NOMO-1 treated with dmso at 0.1 percent for 144 hours (cell line): ENCODE data around the gene ABCA3.
"Not testable (repeated sequence)": the region's sequence is repeated elsewhere in the genome, so short reads cannot be mapped to it uniquely, and the experiment has no call there.

Experiments used
- DNase-seq: peaks from one replicate; lab custom pipeline; 2025; ENCODE audit not compliant: unreplicated experiment; lab: John Stamatoyannopoulos, UW

The ABCA3 gene

DNA sequence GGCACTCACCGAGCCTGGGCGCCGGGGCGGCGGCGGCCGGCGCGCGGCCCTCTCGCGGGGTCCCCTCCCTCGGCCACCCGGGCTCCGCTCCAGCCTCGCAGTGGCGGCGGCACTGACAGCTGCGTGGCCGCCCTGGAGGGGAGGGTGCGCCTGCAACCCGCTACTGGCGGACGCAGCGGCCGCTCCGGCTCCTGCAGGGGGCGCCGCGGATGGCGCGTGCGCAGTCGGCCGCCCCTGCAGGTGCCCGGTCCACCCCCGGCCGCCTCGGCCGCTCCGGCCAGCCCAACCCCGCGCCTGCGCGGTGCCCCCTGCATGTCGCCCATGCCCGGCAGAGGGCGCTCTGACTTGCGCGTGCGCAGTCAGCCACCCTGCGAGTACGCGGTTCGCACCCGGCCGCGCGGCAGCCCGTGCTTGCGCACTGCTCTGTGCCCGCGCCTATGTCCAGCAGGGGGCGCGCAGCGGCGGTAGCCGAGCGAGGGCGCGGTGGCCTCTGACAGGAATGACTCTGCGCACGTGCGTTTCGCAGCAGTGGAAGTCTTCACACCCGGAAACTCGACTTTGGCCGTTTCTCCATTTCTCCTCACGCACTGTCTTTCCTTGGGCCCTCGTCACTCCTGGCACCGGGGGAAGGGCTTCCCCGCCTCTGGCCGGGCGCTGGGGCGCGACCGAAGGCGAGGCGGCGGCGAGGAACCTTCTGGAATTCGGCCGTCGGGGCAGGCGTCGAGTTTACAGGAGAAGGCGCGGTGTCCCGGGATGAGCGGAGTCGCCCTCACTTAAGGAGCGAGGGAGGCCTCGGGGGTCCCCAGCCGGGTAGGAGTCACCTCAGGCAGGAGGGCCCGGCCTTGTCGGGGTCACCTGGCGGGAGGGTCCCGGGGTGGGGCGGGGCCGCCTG is at the start of gene ABCA3:
Gene ABCA3 (minus strand): TSS at position 165 of the 892 bp plus-strand sequence. CDS start 14,262 bp downstream, outside the sequence.
- peak; percentile 88 for DNase-seq

DNA sequence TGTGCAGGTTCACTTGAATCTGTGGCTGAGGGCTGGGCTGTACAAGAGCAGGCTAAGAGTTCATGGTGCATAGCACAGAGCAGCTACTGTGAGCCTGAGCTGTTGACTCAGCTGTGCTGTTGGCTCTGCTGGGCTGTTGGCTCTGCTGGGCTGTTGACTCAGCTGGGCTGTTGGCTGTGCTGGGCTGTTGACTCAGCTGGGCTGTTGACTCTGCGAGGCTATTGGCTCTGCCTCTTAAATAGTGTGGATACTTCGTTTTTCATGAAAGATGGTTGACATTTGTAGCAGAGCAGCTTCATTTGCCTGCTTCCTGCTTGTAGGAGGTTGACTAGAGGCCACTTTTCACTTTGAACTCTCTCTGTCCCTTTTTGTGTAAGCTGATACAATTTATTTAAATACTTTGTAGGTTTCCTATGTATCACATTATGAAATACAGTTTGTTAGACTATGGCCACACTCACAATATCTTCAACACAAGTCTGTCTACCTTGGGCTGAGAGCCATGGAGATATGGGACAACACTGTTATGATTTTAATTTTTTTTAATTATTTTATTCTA is 48.4 kb upstream of the ABCA3 start:
- no peak for DNase-seq

DNA sequence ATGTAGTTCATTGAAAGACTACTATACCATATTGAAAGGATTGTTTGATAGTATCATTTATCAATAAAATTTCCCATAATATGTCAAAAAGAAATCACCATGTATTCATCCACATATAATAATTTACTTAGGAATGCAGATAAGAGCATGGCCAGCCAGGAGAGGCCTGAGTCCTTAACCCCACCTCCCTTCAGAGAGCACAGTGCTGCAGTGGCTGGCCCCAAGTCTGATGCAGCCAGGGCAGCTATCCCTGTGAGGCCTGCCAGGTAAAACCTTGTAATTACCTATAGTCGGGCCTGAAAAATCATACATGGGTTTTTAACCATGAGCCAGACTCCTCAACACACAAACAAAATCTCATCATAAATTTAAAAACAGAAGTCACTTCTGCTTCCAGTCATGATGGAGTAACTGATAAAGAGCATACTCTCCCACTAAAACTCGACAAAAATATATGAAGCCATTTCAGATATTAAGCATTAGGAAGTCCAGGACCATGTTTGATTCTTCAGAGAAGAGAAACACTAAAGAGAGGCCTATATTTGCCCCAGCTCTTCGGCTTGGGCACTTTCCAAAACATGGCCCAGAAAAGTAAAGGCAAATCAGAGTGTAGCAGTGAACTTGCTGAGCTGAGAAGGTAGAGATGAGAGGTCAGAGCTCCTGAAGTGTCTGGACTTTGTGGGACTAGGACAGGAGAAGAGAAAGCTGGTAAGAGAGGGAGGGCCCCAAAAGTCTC is 47.8 kb upstream of the ABCA3 start:
- DNase-seq, result no peak

DNA sequence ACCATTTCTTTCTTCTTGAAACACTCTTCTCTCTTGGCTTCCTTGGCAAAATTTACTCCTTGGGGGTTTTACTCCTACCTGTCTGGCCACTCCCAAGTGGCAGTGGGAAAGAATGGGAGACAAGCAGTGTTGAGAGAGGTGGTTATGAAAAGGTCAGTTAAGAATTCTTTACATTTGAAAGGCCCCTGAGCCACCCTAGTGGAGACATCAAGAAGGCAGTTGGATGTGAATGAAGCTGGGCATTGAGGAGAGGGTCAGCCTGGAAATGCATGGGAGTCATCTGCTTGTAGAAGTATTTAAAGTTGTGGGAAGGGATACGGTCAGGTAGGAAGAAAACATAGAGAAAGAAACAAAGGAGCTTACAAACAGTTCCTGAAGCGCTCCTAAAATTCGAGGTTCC is 46.5 kb upstream of the ABCA3 start:
- DNase-seq, result no peak

DNA sequence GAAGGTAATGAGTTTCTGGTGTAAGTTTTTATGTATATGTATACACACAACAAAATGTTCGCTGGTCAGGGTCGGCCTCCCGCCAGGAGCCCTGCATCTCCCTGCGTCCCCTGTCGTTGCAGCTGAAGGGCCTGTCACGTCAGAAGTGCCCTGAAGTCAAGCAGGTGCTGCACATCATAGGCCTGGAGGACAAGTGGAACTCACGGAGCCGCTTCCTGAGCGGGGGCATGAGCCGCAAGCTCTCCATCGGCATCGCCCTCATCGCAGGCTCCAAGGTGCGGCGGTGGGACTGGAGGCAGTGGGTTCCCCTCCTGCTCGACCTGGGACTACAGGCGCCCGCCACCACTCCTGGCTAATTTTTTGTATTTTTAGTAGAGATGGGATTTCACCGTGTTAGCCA is 45.5 kb upstream of the ABCA3 start:
- not testable (repeated sequence) for DNase-seq

DNA sequence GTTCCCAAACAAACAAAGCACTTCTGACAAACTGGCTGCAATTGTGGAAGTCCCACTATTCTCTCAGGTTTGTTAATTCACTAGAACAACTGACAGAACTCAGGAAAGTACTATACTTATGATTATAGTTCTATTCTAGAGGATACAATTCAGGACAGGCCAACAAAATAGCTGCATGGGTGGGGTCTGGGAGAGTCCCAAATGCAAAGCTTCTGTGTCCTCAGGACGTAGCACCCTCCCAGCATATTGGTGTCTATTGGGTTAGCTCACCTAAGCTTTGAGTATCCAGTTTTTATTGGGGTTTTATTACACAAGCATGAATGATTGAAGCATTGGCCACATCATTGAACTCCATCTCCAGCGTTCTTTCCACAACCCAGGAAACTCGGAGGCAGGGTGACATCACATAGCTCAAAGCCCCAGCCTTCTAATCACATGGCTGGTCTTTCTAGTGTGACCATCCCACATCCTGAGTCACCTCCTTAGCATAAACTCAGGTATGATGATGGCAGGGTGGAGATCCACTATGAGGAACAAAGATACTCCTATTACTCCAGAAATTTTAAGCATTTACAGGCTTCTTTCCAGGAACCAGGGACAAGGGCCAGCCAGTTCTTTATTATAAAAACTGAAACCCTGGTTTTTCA is 44.8 kb upstream of the ABCA3 start:
- DNase-seq, result no peak

DNA sequence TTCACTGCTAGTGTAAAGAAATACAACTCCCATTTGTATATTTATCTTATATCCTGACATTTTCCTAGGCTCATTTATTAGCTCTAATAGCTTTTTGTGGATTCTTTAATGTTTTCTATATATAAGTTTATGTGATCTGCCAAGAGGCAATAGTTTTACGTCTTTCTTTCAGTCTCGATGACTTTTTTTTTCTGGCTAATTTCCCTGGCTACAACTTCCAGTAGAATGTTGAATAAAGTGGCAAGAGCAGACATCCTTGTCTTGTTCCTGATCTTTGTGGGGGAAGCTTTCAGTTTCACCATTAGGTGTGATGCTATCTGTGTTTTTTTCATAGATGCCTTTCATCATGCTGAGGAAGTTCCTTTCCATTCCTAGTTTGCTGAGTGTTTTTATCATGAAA is 43.9 kb upstream of the ABCA3 start:
- no peak for DNase-seq

DNA sequence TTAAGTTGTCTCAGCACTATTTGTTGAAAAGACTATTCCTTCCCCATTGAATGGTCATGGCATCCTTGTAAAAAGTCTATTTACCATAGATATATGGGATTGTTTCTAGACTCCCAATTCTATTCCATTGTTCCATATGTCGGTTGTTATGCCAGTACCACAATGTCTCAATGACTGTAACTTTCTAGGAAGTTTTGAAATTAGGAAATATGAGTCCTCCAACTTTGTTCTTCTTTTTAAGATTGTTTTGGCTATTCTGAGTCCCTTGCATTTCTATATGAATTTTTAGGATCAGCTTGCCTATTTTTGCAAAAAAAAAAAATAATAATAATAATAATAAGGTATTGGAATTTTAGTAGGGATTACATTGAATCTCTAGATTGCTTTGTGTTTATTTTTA is 43.0 kb upstream of the ABCA3 start:
- no peak for DNase-seq

DNA sequence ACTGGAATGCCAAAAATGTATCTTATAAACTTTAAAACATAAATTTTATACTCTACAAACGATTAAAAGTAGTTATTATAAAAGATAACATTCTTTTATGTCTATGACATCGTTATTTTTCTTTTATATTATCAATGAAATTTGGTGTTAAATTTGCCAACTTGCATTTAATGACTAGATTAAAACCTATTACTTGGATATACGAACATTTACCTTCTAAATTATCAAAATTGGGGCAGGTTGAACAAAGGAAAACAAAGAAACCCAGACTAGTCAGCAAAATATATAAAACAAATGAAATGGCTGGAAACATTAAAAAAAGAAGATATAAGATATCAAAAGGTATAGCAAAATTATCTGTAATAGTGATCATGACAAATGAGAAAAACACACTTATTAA is 34.1 kb upstream of the ABCA3 start:
- no peak for DNase-seq

DNA sequence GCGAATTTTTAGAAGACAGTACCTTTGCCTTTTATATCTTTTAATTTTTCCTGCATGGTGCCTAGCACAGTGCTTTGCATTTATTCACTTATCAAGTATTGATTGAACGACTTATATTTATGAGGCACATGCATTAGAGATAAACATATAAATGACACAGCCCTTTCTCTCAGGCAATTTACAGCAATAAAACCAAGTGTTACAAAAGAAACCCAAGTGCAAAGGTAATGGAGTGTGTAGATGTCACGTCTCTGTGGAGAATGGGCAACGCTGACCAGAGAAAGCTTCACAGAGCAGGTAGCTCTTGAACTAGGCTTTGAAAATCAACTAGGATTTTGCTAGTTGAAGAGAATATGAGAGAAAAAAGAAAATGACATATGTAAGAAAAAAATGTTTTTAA is 32.6 kb upstream of the ABCA3 start:
- DNase-seq, result no peak

DNA sequence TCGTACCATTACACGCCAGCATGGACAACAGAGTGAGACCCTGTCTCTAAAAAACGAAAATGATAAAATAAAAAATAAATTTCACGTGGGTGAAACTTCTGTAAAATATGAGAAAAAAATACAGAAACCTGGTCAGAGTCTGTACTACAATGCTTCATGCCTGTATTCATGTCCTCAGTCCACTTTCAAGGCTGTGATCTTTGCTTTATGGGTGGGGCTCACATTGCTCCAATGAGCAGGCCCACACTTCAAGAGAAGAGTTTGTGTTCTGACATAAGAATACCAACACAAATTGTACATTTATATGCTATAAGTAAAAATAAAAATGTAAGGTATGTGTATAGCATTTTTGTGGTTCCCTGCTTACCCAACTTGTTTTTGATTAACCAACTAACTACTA is 32.2 kb upstream of the ABCA3 start:
- DNase-seq, result no peak

DNA sequence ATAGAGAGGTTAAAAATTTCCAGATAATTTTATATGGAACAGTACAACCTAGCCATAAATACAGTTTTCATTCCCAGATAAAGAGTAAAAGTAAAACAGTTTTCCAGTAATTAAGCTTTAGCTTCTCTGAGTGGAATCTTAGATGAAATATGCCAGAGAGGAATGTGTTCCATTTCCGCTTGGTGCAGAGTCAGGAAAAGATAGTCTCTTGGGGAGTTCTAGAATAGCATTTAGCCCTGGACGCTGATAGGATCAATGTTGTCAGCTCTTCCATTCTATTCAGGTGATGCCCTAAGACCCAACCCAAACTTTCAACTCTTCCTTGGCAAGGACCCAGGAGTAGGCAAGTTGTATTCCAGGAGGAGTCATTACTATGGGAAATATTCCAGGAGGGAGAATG is 30.9 kb upstream of the ABCA3 start:
- no peak for DNase-seq

DNA sequence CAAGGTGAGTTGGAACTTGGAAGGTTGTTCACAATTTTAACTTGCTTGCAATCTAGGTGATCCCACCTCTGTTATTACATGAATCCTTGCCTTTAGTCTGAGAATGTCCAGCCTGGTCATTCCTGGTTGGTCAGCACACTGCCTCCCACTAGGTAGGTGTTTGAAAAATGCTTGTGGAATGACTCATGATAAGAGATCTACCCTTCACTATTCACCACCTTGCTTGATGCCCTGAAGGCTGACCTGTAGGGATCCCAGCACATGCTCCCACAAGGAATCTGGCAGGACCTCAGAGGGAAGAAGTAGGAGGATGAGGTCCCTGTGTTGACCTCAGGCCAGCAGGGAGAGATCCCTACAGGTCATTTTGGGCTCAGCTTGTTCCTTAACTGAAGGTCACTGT is 30.2 kb upstream of the ABCA3 start:
- DNase-seq, result no peak

DNA sequence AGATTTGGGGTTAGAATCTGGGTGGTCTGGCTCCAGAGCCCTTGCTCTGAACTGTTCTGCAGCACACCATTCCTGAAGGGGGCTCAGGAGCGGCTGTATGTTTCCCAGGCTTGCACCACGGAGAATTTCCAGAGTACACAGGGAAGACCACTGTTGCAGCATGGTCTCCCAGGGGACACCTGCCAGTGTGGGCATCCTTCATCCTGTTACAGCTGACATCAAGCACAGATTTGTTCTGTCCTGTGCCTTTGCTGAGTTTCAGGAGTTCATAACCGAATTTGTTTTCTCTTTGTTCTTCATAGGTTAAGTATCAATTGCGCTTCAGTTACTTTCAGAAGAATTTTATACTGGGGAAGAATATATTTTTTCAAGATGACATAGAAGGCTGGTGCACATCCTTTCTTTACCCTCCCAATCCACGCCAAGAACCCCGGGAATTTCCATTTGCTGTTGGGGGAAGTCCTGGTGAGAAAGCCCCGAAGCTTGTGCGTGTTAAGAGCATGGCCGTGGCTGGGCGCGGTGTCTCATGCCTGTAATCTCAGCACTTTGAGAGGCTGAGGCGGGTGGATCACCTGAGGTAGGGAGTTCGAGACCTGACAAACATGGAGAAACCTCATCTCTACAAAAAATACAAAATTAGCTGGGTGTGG is 26.3 kb upstream of the ABCA3 start:
- no peak for DNase-seq

DNA sequence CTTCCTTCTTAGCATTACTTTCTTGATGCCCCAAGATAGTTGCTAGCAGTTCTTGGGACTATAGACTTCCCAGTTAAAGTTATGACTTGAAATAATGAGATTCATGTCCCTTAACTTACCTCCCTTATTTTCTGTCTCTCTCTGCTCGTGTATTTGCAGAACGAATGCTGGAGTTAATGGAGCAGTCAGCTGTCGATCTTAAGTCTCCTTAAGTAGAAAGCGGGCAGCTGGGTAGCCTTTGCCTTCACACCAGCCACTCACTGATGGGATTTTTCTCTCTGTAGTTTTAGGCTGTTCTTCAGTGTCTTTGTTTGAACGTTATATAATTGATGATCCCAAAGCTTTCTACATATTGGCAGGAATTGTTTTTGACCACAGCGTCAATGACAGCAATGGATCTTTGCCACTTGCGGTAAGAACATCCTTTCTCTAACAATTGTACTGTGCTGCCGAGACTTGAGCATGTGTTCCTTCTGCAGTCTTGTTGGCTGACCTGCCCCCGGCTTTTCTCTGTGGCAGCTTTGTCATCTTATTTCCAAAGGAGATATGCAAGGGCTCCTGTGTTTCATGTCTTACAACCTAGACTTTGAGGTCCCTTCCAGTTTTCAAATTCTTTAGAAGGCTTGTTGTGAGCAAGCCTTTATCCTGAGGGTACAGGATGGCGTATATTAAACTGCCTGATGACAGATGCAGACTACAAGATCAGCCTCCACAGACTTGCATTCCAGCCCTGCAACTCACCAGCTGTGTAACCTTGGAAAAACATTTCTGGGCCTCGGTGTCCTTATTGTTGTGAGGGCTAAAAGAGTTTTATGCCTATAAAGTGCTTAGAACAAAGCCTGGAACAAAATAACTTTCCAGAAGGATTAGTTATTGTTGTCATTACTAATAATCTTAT is 25.1 kb upstream of the ABCA3 start:
- DNase-seq, result no peak

DNA sequence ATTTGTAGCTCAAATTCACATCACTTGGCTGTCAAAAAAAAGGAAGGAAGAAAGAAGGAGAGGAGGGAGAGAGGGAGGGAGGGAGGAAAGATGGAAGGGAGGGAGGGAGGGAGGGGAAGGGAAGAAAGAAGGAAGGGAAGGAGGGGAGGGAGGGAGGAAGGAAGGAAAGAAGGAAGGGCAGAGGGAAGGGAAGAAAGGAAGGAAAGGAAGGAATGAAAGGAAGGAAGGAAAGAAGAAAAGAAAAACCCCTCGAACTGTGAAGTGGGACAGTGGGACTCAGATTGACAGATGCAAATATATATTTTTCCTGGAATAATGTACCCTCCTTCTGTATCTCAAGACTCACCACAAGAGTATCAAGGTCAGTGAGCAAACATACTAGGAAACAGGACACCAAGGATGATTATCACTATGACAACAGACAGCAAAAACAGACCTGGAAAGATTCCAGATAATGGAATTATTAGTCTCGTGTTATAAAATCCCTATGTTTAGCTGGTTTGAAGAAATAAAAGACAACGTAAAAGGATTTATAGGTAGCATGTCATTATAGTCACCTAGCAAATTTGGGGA is 24.2 kb upstream of the ABCA3 start:
- DNase-seq, result no peak

DNA sequence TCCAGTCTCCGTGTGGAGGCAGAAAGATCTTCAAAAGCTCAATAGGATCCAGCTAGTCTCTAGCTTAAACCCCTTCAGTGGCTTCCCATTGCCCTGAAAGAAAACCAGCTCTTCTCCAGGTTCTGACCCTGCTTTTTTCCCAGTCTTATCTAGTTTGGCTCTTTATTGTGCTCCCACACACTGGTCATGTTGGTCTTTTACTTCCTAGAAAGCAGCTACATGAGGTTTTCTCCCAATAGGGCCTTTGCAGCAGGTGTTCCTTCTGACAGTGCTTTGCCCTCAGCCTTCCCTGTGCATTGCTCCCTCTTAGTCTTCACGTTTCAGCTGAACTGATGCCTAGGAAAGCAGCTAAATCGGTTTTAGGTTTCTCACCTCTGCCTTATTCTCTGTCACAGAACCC is 21.7 kb upstream of the ABCA3 start:
- no peak for DNase-seq

DNA sequence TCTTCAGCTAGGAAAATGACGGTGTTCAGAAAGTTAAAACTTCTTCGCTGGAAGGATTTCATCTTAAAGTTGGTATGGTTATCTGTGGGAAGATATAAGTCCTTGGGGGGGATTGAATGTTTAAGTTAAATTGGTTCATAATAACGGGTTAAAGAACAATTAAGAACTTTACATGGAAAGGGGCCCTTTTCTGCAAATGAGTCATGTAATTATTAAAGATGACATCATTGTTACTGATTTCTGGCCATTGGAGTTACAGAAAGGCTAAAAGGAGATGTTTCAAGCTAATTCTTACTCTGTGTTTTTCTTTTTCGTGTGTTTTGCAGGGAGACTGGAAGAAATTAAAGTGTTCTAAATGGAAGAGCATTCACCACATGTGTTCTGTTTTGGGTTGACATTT is 20.6 kb upstream of the ABCA3 start:
- no peak for DNase-seq

DNA sequence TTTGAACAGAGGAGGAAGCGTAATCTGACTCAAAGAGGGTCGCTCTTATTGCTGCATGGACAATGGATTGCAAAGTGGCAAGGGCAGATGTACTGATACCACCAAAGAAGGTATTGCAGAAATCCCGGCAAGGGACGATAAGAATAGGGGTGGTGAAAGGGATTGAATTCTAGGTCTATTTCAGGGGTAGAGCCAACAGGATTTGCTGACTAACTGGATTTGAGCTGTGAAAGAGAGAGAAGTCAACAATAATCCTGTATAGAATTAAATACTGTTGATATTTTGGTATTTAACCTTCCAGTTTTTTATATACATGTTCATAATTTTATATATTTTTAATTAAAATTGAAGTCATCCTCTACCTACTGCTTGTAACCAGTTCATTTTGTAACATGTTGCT is 19.4 kb upstream of the ABCA3 start:
- DNase-seq, result no peak

DNA sequence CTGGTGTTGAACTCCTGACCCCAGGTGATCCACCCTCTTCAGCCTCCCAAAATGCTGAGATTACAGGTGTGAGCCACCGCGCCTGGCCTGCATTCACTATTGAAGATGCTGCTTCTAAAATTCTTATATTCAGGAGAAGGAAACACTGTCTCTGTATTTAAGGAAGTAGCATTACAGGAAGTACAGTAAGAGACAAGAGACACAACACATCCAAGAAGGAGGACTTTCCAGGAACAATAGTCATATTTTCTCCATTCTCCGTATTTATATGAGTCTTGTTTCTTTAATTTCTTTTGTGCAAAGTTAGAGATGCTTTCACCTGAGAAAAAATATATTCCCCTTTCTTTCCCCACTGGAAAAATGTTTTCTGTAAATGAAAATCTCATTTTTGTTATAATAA is 18.3 kb upstream of the ABCA3 start:
- DNase-seq, result no peak
